NB4 (cell line): ENCODE measurements around the gene ACO1.

ENCODE experiments used
- DNase-seq: peaks from one replicate; pipeline ENCODE4 v3.0.0; 2010; ENCODE audit warnings: low read depth
- H3K4me3 ChIP-seq: one replicate; pipeline ENCODE4 v1.5.1; 2011; ENCODE audit warnings: mild to moderate bottlenecking, low read depth, low read length, moderate library complexity
- CTCF ChIP-seq: IDR thresholded peaks from one replicate; pipeline ENCODE4 v1.5.1; 2012; ENCODE audit warnings: low read depth, low read length
- MAX ChIP-seq: IDR thresholded peaks from 2 replicates; pipeline ENCODE4 v1.6.1; 2011; ENCODE audit warnings: low read depth, low read length
- MYC ChIP-seq: IDR thresholded peaks from 2 replicates; pipeline ENCODE4 v1.6.1; 2011; ENCODE audit warnings: low read depth, low read length
- POLR2A ChIP-seq: IDR thresholded peaks from 2 replicates; pipeline ENCODE4 v1.6.1; 2011; ENCODE audit warnings: mild to moderate bottlenecking; ENCODE audit not compliant: insufficient read length; ENCODE audit errors: extremely low read depth

ACO1 gene

GRCh38 chr9:32404402-32404801 is 20.0 kb downstream of the ACO1 start:
- TF ChIP-seq MAX (no peak), MYC (no peak), CTCF (no peak), POLR2A (no peak)
- DNase-seq, result no peak
- no peak overlapping the region for H3K4me3 ChIP-seq

- DNase-seq, result no peak
- no peak overlapping the region for H3K4me3 ChIP-seq
- TF ChIP-seq POLR2A, result no peak
- TF ChIP-seq MYC, result no peak
- no peak for TF ChIP-seq MAX
- no peak for TF ChIP-seq CTCF
These were observed 20.4 kb downstream of the ACO1 start for GRCh38 chr9:32404856-32405255.

- no peak overlapping the region for H3K4me3 ChIP-seq
- no peak for DNase-seq
- TF ChIP-seq CTCF (no peak), POLR2A (no peak), MYC (no peak), MAX (no peak)
These were observed 21.1 kb downstream of the ACO1 start for GRCh38 chr9:32405506-32405905.

GRCh38 chr9:32406046-32406445 is 21.6 kb downstream of the ACO1 start:
- no peak for DNase-seq
- no peak overlapping the region for H3K4me3 ChIP-seq
- TF ChIP-seq POLR2A (no peak), CTCF (no peak), MAX (no peak), MYC (no peak)

GRCh38 chr9:32411753-32412152 is 27.3 kb downstream of the ACO1 start:
- no peak overlapping the region for H3K4me3 ChIP-seq
- no peak for DNase-seq
- TF ChIP-seq MAX (no peak), POLR2A (no peak), CTCF (no peak), MYC (no peak)

- TF ChIP-seq CTCF, result no peak
- TF ChIP-seq MAX, result no peak
- no peak for TF ChIP-seq MYC
- TF ChIP-seq POLR2A, result no peak
- no peak for DNase-seq
These were observed 28.0 kb downstream of the ACO1 start for GRCh38 chr9:32412440-32412839.

More at GRCh38 chr9:32412440-32412839, 28.0 kb downstream of the ACO1 start:
- H3K4me3 ChIP-seq, result no peak overlapping the region
